ENCODE results near the gene LATS2.

Gene LATS2

DNA sequence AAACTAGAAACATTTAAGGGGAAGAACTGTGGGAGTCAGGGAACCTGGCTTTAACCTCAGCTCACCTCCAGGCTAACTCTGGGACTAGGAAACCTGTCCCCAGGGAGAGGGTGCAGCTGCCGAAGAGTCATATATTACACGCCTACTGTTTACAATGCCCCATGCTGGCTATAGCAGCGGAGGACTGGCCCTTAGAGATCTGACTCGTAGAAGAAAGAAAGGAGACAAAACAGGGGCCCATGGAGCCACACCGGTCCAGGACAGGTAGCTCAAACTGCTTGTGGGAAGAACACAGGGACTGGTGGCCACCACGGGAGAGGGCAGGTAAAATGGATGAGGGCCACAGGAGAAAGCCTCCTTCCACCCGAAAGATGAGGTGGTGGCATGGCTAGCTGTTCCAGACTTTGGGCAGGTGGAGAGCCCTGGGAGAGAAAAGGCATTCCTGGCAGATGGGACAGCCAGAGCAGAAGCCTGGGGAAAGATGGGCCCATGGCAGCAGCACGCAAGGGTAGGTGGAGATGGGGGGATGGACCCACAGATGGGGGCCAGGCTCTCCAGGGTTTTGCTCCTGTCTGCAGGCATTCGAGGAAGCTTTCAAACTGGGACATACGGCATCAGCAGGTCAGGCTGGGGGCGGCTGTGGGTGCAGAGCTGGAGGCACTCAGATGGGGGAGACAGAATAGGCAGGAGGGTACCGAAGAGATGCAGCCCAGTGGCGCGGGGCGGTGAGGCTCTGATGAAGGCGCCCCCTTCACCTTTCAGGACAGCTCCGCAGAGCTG lies 69.5 kb downstream of the LATS2 start:
- TF ChIP-seq, protein P1, sequence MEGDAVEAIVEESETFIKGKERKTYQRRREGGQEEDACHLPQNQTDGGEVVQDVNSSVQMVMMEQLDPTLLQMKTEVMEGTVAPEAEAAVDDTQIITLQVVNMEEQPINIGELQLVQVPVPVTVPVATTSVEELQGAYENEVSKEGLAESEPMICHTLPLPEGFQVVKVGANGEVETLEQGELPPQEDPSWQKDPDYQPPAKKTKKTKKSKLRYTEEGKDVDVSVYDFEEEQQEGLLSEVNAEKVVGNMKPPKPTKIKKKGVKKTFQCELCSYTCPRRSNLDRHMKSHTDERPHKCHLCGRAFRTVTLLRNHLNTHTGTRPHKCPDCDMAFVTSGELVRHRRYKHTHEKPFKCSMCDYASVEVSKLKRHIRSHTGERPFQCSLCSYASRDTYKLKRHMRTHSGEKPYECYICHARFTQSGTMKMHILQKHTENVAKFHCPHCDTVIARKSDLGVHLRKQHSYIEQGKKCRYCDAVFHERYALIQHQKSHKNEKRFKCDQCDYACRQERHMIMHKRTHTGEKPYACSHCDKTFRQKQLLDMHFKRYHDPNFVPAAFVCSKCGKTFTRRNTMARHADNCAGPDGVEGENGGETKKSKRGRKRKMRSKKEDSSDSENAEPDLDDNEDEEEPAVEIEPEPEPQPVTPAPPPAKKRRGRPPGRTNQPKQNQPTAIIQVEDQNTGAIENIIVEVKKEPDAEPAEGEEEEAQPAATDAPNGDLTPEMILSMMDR (IDR thresholded peaks at IDR 0.05; ENCODE audit: low read depth, low read length), result no peak
- no peak overlapping the region for H3K4me3 ChIP-seq (ENCODE audit: low read depth, low read length)

DNA sequence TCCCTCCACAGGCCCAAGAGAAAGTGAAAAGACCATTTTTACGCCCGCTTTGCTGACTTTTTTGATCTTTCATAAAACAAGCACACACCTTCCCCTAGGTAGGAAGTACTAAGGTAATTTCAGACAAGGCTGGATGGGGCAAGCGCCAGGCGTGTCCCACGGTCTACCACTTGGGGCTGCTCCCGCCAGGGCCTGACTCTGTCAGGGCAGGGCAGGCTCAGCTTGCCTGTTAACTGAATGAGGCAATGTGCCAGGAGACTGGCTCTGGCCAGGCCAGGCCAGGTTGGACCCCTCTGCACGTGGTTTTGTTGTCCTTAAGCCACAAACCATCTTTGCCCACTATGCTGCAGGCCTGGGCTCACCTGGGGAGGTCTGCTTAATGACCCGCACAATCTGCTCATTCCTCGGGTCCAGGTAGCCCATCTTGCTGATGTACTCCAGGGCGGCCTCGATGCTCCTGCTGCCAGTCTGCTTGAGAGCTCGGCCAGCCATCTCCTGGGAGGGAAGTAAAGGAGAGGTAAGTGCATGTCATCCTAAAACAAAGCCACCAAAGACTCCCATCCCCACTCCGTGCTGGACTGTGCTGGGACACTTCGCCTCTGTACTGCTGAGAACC lies 70.4 kb downstream of the LATS2 start:
- no peak overlapping the region for H3K4me3 ChIP-seq (ENCODE audit: low read depth, low read length)
- TF ChIP-seq, protein P1 (IDR thresholded peaks at IDR 0.05; ENCODE audit: low read depth, low read length), result no peak

- no peak overlapping the region for H3K4me3 ChIP-seq (ENCODE audit: low read depth, low read length)
- TF ChIP-seq, protein P1 (IDR thresholded peaks at IDR 0.05; ENCODE audit: low read depth, low read length), result no peak
Observed at GRCh38 chr13:20989656-20990321, 71.6 kb downstream of the LATS2 start.

- H3K4me3 ChIP-seq (ENCODE audit: low read depth, low read length), result no peak overlapping the region
- TF ChIP-seq, protein P1 (IDR thresholded peaks at IDR 0.05; ENCODE audit: low read depth, low read length), result no peak
Observed at GRCh38 chr13:20988909-20989655, 72.3 kb downstream of the LATS2 start.

GRCh38 chr13:20988033-20988908 lies 73.1 kb downstream of the LATS2 start:
- TF ChIP-seq, protein P1 (IDR thresholded peaks at IDR 0.05; ENCODE audit: low read depth, low read length), result no peak
- H3K4me3 ChIP-seq (ENCODE audit: low read depth, low read length), result no peak overlapping the region

GRCh38 chr13:20987599-20987998 lies 73.8 kb downstream of the LATS2 start:
- TF ChIP-seq, protein P1 (IDR thresholded peaks at IDR 0.05; ENCODE audit: low read depth, low read length), result no peak
- no peak overlapping the region for H3K4me3 ChIP-seq (ENCODE audit: low read depth, low read length)
